GM18909 (cell line): ENCODE data around the gene UAP1.

Experiments
- ATAC-seq: cut with Tn5 transposase; IDR thresholded peaks from one replicate; pipeline ENCODE4 v1.9.1; 2021; ENCODE audit warnings: mild to moderate bottlenecking; ENCODE audit not compliant: unreplicated experiment, poor library complexity

Gene UAP1

DNA sequence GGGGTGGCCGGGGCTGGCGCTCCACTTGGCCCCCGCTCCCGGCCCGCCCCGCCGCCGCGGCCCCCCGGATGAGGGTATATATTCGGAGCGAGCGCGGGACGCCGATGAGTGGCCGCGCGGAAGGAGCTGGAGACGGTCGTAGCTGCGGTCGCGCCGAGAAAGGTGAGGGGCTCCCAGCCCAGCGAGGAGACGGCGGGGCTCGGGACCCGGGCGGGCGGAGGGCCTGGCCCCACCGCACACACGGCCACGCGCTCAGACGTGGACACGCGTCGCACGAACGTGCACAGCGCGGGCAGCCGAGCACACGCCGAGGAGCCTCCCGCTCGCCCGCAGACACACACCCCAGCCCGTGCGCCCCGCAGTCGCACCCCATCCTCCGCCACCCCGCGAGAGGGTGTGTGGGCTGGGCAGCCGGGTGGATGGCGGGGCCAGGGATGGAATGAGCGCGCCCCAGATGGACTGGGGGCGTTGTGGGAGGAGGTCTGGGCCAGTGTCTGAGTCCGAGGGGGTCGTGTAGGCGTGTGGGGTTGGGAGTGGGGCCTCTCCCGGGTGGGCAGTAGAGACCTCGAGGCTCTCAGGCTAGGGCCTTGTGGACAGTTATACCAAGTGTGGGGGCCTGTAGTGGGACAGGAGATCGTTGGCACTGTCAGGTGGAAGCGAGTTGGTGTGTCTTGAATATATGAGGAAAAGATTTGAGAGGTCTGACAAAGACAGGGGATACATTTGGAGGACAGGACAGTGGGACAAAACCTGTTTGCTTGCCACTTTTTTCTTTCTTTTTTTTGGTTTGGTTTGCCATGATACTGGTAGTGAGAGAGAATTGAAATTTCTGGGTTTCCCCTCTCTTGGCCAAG is at the start of gene UAP1:
TSS of gene UAP1 (plus strand) at position 107 of the 854 bp plus-strand sequence. CDS start 4,347 bp downstream, outside the sequence.
- ATAC-seq, result peak; percentile 38

DNA sequence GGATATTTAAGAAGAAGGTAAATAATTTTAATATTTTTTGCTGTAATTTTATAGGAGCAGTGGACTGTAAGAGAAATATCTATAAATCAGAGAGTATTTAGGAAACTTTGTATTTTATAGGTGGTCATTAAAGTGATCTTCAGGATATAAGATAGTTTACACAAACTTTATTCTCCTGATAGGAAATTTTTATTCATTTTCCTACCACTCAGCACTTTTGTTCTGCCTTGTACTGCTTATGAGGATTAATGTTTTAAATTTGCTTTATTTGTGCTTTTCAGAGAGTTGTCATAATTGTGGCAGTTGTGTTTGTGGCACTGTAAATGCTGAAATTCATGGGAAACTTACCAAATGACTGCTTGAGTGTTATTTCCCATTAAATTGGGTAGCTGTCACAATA is 34.2 kb upstream of the UAP1 start:
- no peak for ATAC-seq

DNA sequence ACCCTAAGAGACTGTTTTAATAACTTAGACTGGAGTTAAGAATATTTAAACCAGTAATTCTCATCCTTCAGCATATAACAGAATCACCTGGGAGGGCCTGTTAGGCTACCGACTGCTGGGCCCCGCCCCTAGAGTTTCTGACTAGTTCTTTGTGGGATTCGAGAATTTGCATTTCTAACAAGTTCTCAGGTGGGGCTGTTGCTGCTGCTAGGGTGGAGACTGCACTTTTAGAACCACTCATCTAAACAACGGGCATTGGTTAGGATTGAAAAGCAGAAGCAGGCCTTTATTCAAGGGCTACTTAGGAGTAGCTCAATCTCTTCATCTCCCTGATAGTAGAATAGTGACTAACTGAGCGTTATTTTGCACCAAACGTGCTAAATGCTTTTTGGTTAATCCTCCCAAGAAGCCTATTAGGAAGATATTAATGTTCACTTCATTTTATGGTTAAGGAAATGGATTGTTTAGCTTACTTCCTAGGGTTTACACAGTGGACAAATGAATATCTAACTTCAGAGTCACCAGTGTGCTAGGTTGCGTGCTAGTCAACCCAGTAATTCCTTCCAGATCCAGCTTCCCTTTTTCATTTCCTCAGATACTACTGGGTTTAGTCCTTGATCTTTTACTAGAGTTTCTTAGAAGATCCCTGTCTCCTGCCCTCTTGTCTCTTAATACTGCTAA is 31.1 kb upstream of the UAP1 start:
- ATAC-seq, result peak; percentile 93

DNA sequence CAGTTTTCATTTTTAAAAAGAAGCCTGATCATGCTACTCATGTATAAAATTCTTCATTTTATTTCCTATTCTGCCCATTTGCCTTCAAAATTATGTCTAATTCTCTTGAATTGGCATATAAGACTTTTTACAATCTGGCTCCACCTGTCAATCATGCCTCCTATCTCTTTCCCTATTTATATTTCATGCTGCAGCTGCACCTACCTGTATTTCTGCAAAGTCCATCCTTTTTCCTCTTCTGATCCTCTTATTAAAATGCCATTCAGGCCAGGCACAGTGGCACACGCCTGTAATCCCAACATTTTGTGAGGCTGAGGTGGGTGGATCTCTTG is 30.6 kb upstream of the UAP1 start:
- ATAC-seq, result no peak

DNA sequence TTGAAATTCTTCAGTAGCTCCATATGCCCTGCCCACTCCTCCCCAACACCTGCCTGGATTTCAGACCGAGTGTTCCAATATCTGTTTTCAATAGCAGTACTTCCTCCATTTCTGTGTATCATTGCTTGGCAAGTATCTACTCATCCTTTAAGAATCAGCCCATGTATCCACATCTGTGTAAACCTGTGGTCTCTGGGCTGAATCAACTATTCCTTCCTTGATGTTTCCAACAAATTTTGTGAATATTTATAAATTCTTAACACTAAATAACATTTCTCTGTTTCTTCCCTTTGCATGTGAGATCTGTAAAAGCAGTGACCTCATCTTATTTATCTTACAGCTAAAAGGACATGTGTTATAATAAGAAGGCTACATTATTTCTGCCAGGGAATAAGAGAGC is 26.0 kb upstream of the UAP1 start:
- ATAC-seq, result no peak

DNA sequence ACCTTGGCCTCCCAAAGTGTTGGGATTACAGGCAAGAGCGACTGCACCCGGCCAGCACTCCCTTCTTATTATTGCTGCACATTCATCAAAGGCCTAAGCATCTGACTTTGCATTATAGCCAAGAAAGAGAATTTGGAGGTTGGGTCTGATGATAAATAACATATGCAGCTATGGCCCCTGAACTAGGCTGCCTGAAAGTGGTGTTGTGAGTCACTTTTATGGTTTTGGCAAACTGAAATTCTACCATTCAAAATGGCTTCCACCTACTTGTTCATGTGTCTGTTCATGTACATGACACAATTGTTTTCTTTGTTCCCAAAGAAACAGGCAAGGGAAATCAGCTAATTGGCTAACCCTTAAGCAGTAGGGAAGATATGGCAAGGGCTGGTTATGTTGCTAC is 25.0 kb upstream of the UAP1 start:
- no peak for ATAC-seq

DNA sequence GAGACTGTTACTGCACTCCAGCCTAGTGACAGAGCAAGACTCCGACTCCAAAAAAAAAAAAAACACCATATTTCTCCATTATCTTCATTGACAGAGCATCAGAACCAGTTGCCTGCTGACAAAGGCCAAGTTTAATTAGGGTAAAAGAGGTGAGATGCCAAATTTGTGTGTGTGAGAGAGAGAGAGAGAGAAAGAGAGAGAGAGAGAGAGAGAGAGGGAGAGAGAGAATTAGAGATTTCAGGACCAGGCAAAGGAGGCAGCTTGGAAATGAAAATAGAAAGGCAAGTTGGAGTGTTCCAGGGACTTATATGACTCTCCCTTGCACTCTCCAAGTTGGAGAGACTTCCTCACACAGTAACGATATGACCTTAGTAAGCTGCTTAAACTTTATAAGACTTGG is 24.3 kb upstream of the UAP1 start:
- no peak for ATAC-seq

DNA sequence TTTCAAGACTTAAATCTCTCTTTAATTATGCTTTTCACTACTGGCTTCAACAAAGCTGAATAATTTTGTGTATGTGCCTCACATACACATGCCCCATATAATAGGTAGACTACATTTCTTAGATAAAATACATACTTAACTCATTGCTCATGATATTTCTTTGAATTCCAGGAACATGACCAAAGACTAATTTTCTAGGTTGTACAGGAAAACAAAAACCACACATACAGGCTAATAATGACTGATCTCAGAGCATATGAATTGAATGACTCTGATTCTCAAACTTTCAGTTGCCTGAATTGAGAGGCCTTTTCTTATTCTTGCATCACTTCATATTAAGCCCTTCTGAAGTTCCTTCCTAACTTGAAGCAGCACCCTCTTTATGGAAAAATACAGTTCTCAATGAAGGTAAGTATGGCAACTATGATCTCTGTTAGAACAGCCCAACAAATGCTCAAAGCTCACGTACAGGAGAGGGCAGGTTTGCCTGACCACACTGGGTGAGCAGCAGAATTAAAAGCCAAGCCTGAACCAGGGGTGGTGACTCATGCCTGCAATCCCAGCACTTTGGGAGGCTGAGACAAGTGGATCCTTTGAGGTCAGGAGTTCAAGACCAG is 22.6 kb upstream of the UAP1 start:
- ATAC-seq, result no peak

DNA sequence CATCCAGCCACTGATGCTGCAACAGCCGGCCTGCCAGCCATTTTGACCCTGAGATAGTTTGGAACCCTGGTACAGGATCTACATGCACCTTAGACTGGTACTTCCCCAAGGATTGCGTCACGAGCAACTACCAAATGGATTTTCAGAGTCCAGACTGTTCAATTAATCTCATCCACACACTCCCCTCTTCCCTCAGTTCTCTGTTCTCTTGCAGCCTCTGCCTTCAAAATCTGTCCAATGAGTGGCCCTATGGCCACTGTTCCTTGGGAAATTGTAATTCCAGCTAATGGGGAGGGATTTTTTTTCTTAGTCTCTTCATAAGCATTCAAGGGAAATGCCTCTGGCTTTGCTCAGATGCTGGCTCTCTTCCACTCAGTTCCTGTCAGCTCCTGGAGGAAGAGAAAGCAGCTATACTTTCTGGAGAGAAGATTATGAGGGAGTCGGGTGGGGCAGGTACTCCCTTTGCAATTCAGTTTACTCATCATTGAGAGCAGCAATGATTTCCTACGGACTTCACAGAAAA is 19.8 kb upstream of the UAP1 start:
- ATAC-seq, result no peak

DNA sequence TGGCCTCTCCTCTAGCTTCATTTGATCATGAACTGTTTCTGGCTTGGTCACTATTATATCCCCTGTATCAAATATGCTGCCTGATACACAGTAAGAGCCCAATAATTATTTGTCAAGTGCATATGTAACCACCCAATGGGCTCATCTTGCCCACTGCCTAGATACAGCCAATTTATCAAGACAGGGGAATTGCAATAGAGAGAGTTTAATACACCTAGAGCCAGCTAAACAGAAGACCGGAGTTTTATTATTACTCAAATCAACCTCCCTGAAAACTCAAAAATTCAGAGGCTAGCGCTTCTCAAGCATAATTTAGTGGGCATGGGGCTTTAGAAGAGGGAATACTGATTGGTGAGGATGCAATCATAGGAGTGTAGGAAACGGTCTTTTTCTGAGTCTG is 18.3 kb upstream of the UAP1 start:
- ATAC-seq, result no peak

DNA sequence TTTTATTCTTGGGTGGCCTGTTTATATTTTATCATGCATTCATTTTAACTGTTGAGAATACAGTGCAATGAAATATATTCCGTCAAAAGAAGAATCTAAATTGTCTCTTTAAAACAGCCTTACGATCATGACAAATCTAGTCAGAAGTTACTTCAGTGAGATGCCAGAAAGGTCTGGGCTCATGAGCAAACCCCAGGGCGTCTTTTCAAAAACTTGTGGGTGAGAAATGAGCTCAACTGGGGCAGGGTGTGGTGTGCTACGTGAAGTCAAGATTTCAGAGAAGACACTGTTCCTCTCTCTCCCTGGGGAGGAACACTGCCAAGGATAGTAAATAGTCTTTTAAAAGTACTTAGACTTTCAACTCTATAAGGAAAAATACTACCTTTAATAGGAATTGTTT is 13.4 kb upstream of the UAP1 start:
- ATAC-seq, result no peak

DNA sequence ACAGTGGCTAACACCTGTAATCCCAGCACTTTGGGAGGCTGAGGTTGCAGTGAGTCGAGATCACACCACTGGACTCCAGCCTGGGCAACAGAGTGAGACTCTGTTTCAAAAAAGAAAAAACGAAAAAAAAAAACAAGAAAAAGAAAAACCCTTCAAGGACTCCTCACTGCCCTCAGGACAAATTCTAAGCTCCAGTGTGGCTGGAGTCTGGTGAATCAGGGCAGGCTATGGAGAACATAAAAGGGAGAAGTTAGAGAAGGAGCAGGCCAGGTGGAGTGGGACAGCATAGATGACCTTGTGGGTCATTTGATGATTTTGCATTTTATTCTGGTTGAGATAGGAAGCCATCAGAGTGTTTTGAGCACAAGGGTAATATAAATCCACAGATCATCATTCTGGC is 12.5 kb upstream of the UAP1 start:
- ATAC-seq, result no peak

DNA sequence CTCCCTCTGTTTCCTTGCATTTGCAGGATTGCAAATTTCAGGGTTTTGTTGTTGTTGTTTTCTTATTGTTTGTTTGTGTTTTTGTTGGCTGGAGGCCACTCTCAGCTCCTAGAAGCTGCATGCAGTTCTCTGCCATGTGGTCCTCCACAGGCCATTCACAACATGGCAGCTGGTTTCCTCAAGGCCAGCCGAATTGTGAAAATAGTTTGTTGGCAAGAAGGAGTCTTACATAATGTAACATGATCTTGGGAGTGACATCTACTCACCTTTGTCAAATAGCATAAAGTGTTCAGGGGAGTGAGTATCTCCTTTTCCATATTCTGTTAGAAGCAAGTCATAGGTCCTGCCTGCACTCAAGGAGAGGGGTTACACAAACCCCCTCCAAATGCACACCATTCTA is 10.6 kb upstream of the UAP1 start:
- ATAC-seq, result no peak

DNA sequence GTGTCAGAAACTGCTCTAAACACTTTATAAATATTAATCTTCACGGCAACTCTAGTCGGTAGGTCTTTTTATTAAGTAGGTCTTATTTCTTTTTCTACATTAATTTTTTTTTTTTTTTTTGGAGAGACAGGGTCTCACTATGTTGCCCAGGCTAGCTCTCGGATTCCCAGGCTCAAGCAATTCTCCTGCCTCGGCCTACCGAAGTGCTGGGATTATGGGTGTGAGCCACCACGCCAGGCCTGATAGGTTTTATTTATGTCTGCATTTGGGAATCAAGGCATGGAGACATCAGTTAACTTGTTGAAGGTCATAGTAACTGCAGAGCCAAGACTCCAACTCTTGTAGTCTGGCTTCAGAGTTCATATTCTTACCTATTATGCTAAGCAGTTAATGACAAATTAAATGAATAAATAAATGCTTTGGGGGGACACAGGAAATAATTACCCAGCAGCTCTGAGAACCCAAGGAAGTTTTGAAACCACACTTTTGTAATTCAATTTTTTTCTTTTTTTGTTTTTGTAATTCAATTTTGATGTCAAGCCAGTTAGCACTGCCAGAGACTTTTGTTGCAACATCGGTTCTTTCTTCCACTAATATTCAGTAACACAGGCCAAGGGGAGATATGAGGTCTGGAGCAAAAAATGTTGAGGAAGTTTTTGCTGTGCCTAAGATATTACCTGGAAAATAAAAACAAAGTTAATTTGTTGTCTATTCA is 9.4 kb upstream of the UAP1 start:
- no peak for ATAC-seq

DNA sequence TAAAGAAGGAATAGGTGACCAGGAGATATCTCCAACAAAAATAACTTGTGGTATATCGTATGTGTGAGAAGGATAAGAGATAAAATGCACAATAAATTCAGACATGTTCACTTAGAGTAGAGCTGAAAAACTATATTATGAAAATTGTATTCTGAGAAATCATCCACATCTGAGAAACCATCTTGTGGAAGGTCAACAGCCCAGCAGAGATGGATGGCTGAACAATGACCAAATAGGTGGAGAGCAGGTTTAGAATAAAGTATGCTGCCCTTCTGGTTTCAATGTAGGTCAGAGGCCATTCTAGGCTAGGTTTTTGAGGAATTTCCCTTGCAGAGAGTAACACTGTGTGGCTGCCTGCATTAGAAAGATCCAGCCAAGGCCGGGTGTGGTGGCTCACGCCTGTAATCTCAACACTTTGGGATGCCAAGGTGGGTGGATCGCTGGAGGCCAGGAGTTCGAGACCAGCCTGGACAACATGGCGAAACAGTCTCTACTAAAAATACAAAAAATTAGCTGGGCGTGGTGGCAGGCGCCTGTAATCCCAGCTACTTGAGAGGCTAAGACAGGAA is 8.8 kb upstream of the UAP1 start:
- no peak for ATAC-seq

DNA sequence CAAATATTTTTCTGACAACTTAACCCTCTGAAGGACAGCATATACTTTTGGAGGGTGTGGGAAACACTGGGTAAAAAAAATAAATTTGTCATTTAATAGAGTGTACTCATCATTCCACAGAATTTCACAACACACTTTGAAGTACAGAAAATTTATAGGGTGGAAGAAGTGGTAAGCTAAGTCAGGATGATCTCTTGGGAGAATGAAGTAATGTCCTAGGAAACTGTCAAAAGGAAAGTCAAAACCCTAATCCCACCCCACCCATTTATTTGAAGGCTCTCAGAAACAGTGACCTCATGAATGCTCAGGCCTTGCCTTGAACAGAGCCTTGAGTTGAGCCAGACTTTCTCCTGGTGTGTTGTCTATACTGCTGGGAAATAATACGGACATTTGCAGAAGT is 7.3 kb upstream of the UAP1 start:
- no peak for ATAC-seq

DNA sequence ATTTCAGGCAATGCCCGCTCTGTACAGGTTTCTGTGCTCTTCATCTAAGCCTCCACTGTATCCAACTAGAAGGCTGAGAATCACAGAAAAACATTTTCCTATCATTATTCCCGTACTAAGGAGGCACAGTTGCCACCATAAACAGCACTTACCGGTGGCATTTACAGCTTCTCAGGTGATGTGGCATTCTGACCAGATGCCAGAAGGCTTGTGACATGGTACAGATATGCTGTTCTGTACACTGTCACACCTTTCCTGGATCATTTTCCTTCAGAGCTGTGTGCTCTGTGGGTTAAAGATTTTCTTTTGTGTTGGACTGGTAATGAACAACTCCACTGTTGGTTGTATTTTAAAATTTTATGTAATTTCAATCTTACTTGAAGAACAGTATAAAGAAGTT is 4.0 kb upstream of the UAP1 start:
- no peak for ATAC-seq

DNA sequence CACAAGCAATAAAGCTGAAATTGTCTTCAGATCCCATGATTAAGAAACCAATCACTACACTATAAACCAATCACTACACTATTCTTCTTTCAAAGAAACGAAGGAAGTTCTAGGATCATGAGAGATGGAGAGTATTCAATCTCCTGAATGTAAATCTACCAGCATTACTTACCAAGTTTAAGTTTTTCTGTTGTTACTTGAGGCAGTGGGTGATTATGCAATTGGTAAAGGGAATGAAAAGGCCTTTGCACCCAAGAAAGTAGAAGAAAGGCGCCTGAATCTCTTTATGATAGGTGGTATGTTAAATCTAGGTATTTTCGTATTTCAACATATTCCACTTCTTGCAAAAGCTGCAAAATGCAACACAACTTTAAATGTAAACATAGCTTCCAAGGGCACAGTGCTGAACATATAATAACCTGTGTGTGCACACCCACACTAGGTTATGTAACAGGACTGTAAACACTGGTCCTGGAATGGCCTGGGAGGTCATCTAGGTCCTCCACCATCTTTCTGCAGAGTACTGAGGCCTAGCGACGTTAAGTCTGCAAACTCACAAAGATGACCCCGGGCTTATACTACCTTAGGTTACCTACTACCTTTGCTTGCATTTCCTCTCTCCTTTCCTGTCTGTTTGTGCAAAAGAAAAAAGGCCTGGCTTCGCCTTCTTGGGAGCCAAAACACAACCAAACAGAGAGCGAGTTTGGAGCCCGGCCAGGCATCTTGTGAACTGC is 1.1 kb upstream of the UAP1 start:
- ATAC-seq, result no peak

DNA sequence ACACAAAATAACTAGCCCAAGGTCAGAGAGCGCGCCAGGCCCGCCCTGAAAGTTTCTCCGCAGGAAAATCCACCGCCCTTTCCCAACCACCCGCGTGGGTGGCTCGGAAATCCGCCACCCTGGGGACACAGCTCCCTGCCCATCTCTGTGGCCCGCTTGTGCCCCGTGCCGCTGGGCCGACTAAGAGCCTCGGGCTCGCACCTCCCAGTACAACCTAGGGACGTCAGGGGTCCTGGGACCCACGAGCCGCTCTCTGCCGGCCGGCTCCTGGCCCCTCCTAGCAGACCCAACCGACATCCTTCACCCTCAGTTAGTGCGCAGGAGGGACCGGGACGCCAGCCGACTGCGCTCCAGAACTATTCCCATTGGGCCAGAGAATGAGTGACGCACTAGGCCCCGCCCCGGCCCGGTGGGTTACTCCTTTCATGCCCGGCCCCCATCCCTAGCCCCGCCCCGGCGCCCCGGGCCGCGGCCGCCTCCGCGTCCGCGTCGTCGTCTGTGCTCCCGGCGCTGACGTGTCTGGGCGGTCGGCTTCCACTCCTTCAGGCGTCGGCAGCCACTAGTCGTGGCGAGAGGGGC is 396 bp upstream of the UAP1 start:
- ATAC-seq, result peak; percentile 95
